ENCODE results near the gene KCNIP4.

DNA sequence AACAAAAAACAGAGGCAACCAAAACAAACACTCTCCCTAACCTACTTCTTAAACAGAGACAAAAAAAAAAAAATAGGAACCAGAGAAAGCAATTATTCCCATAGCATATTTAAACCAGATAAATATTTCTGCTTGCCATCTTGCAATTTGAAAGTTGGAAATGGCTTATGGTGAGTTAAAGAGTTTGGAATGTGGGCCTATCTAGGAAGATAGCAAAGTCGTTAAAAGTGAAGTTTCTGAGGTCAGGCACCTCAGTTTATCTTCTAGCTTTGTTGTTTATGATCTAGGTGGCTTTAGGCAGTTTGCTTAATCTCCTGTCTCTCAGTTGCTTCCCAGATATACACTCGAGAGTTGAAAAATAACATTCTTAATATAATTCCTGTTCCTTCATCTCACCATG, 284.2 kb downstream of the KCNIP4 start:
- no peak for TF ChIP-seq CTCF (conservative IDR thresholded peaks at IDR 0.05; ENCODE audit: low read depth in 2 of 2)
- no peak for TF ChIP-seq POLR2AphosphoS5 (IDR thresholded peaks at IDR 0.05; ENCODE audit: low read depth)
